Prostate gland (tissue), 2 donors: ENCODE results near the gene UBASH3B.

Source experiments
- CTCF ChIP-seq, 4 experiments: fragments of 200-600 bp in 2 of 4; fragments of 450-650 bp in 2 of 4; sonication (generic) in 2 of 4; IDR thresholded peaks; 1 replicate in 3 of 4; 2 replicates in 1 of 4; pipeline ENCODE4 v1.5.1; 2016 to 2019; ENCODE audit warnings: antibody characterized with exemption in 4 of 4, mild to moderate bottlenecking in 2 of 4, moderate library complexity in 2 of 4
- POLR2A ChIP-seq: fragments of 450-650 bp; IDR thresholded peaks from one replicate; pipeline ENCODE4 v1.6.1; 2016; ENCODE audit warnings: antibody characterized with exemption, mild to moderate bottlenecking

- TF ChIP-seq CTCF (IDR thresholded peaks at IDR 0.05) (no peak), POLR2A (no peak)
Observed at GRCh38 chr11:122744357-122744756, 88.8 kb downstream of the UBASH3B start.
